Mesenchymal stem cell (in vitro differentiated cells and primary cell): Measurements from ENCODE around the gene NR2C1.

Experiments used
- DNase-seq: peaks from one replicate; pipeline ENCODE4 v3.0.0-alpha.2; 2013
- H2AFZ ChIP-seq: one replicate; pipeline ENCODE4 v1.6.1; 2013; ENCODE audit warnings: low read depth, mild to moderate bottlenecking, control low read depth, inconsistent platforms, low read length, moderate library complexity
- H2AK5ac ChIP-seq: 2 replicates; pipeline ENCODE4 v1.6.1; 2013; ENCODE audit warnings: low read length, moderate library complexity, mild to moderate bottlenecking, inconsistent platforms; ENCODE audit not compliant: severe bottlenecking
- H2BK120ac ChIP-seq: one replicate; pipeline ENCODE4 v1.6.1; 2013; ENCODE audit warnings: low read depth, mild to moderate bottlenecking, inconsistent platforms, low read length, moderate library complexity
- H2BK12ac ChIP-seq, 2 experiments: one replicate each; pipeline ENCODE4 v1.6.1; 2013; ENCODE audit warnings: inconsistent platforms in 2 of 2, low read length in 2 of 2, mild to moderate bottlenecking in 2 of 2, moderate library complexity in 2 of 2, control low read depth in 1 of 2
- H2BK15ac ChIP-seq: one replicate; pipeline ENCODE4 v1.6.1; 2013; ENCODE audit warnings: mild to moderate bottlenecking, low read depth, inconsistent platforms; ENCODE audit not compliant: poor library complexity, severe bottlenecking
- H2BK5ac ChIP-seq: 2 replicates; pipeline ENCODE4 v1.6.1; 2013; ENCODE audit warnings: low read depth, mild to moderate bottlenecking, low read length, control low read depth, inconsistent platforms; ENCODE audit not compliant: poor library complexity, severe bottlenecking
- H3K14ac ChIP-seq, 2 experiments: one replicate each; pipeline ENCODE4 v1.6.1; 2013; ENCODE audit warnings: inconsistent platforms in 2 of 2, low read length in 2 of 2, control low read depth in 1 of 2, mild to moderate bottlenecking in 1 of 2, moderate library complexity in 1 of 2
- H3K18ac ChIP-seq, 2 experiments: one replicate each; pipeline ENCODE4 v1.6.1; 2013; ENCODE audit warnings: inconsistent platforms in 2 of 2, low read length in 2 of 2, control low read depth in 1 of 2, low read depth in 1 of 2, mild to moderate bottlenecking in 1 of 2
- H3K23ac ChIP-seq, 2 experiments: one replicate each; pipeline ENCODE4 v1.6.1; 2013; ENCODE audit warnings: inconsistent platforms in 2 of 2, low read length in 2 of 2, mild to moderate bottlenecking in 2 of 2, moderate library complexity in 2 of 2, control low read depth in 1 of 2
- H3K27ac ChIP-seq: 2 replicates; pipeline ENCODE4 v1.5.1; 2013; ENCODE audit warnings: mild to moderate bottlenecking, moderate library complexity, low read length, control low read depth, inconsistent platforms; ENCODE audit not compliant: poor library complexity, severe bottlenecking
- H3K27me3 ChIP-seq, 2 experiments: 2 replicates each; pipeline versions ENCODE4 v1.6.1 to v1.7.0; 2013; ENCODE audit warnings: low read length in 2 of 2, mild to moderate bottlenecking in 2 of 2, moderate library complexity in 2 of 2, control low read depth in 1 of 2, inconsistent platforms in 1 of 2; ENCODE audit not compliant: control insufficient read depth in 1 of 2, insufficient read depth in 1 of 2
- H3K36me3 ChIP-seq, 2 experiments: 2 replicates each; pipeline versions ENCODE4 v1.6.1 to v1.7.0; 2013; ENCODE audit warnings: low read length in 2 of 2, control low read depth in 1 of 2, inconsistent platforms in 1 of 2, low read depth in 1 of 2, mild to moderate bottlenecking in 1 of 2; ENCODE audit not compliant: insufficient read depth in 2 of 2, control insufficient read depth in 1 of 2
- H3K4ac ChIP-seq, 2 experiments: one replicate each; pipeline ENCODE4 v1.6.1; 2013; ENCODE audit warnings: inconsistent platforms in 2 of 2, low read length in 2 of 2, mild to moderate bottlenecking in 2 of 2, moderate library complexity in 2 of 2, control low read depth in 1 of 2, low read depth in 1 of 2
- H3K4me1 ChIP-seq: 2 replicates; pipeline ENCODE4 v1.6.1; 2013; ENCODE audit warnings: low read depth, low read length, control low read depth; ENCODE audit not compliant: control insufficient read depth, insufficient read depth
- H3K4me2 ChIP-seq: 2 replicates; pipeline ENCODE4 v1.6.1; 2013; ENCODE audit warnings: low read length, mild to moderate bottlenecking, inconsistent platforms; ENCODE audit not compliant: poor library complexity, severe bottlenecking
- H3K4me3 ChIP-seq, 2 experiments: 2 replicates each; pipeline versions ENCODE4 v1.5.1 to v1.7.0; 2013; ENCODE audit warnings: low read length in 2 of 2, mild to moderate bottlenecking in 2 of 2, control low read depth in 1 of 2, low read depth in 1 of 2; ENCODE audit not compliant: insufficient read depth in 1 of 2
- H3K79me1 ChIP-seq: replicated peaks from 2 replicates; pipeline ENCODE4 v1.6.1; 2013; ENCODE audit warnings: mild to moderate bottlenecking, control low read depth, low read length, inconsistent platforms; ENCODE audit not compliant: poor library complexity, severe bottlenecking
- H3K9ac ChIP-seq: 2 replicates; pipeline ENCODE4 v1.7.0; 2013; ENCODE audit warnings: mild to moderate bottlenecking, low read length, moderate library complexity
- H3K9me3 ChIP-seq: 2 replicates; pipeline ENCODE4 v1.7.0; 2013; ENCODE audit warnings: mild to moderate bottlenecking, low read length; ENCODE audit not compliant: control insufficient read depth
- H4K8ac ChIP-seq: one replicate; pipeline ENCODE4 v1.6.1; 2013; ENCODE audit warnings: inconsistent platforms, mild to moderate bottlenecking, low read length, moderate library complexity
- H4K91ac ChIP-seq: one replicate; pipeline ENCODE4 v1.6.1; 2013; ENCODE audit warnings: mild to moderate bottlenecking, low read length, inconsistent platforms
- WGBS: methylation state at CpG from one replicate; pipeline ENCODE4 v1.1.7; 2013; ENCODE audit warnings: mixed read lengths; 5-methylcytosine and 5-hydroxymethylcytosine counted together

The NR2C1 gene

GRCh38 chr12:95054206-95054605 lies 19.2 kb downstream of the NR2C1 start:
- H2BK15ac ChIP-seq, result no peak overlapping the region
- peaks cover 1% of the 10 kb centered on the region for H3K79me1 ChIP-seq
- no peak overlapping the region for H3K23ac ChIP-seq
- H2AFZ ChIP-seq, result no peak overlapping the region
- no peak overlapping the region for H2BK120ac ChIP-seq
- H3K14ac ChIP-seq, result no peak overlapping the region
- H3K27me3 ChIP-seq, result no peaks in the 10 kb centered on the region
- no peak overlapping the region for H2BK5ac ChIP-seq
- no peak overlapping the region for H4K91ac ChIP-seq
- no peak overlapping the region for H3K18ac ChIP-seq
- DNase-seq, result no peak
- no peaks in the 10 kb centered on the region for H3K4me1 ChIP-seq
- no peaks in the 10 kb centered on the region for H3K9me3 ChIP-seq
- peaks cover 27 to 71% of the 10 kb centered on the region in 2 experiments for H3K36me3 ChIP-seq
- H3K4me2 ChIP-seq, result no peak overlapping the region
- no peak overlapping the region for H3K4ac ChIP-seq
- H3K4me3 ChIP-seq, result no peak overlapping the region
- no peak overlapping the region for H4K8ac ChIP-seq
- H2AK5ac ChIP-seq, result no peak overlapping the region
- H3K27ac ChIP-seq, result no peak overlapping the region
- WGBS, result 93% methylated on average over 2 of the region's 2 CpGs
- H3K9ac ChIP-seq, result no peak overlapping the region
- no peak overlapping the region for H2BK12ac ChIP-seq

GRCh38 chr12:95051241-95051640 lies 22.2 kb downstream of the NR2C1 start:
- no peak for DNase-seq
- no peak overlapping the region for H2BK5ac ChIP-seq
- peaks cover 28 to 78% of the 10 kb centered on the region in 2 experiments for H3K36me3 ChIP-seq
- H2AK5ac ChIP-seq, result no peak overlapping the region
- WGBS, result 95% methylated on average over 3 of the region's 4 CpGs
- no peak overlapping the region for H3K27ac ChIP-seq
- no peak overlapping the region for H2AFZ ChIP-seq
- no peak overlapping the region for H3K4me2 ChIP-seq
- no peak overlapping the region for H3K14ac ChIP-seq
- H3K9ac ChIP-seq, result no peak overlapping the region
- no peak overlapping the region for H2BK120ac ChIP-seq
- H3K4ac ChIP-seq, result no peak overlapping the region
- no peak overlapping the region for H3K18ac ChIP-seq
- no peak overlapping the region for H2BK12ac ChIP-seq
- no peak overlapping the region for H2BK15ac ChIP-seq
- no peak overlapping the region for H4K8ac ChIP-seq
- H3K23ac ChIP-seq, result no peak overlapping the region
- H4K91ac ChIP-seq, result no peak overlapping the region
- peaks cover 3% of the 10 kb centered on the region for H3K79me1 ChIP-seq
- no peaks in the 10 kb centered on the region for H3K4me1 ChIP-seq
- H3K4me3 ChIP-seq, result no peak overlapping the region
- H3K9me3 ChIP-seq, result no peaks in the 10 kb centered on the region
- H3K27me3 ChIP-seq, result no peaks in the 10 kb centered on the region

DNA sequence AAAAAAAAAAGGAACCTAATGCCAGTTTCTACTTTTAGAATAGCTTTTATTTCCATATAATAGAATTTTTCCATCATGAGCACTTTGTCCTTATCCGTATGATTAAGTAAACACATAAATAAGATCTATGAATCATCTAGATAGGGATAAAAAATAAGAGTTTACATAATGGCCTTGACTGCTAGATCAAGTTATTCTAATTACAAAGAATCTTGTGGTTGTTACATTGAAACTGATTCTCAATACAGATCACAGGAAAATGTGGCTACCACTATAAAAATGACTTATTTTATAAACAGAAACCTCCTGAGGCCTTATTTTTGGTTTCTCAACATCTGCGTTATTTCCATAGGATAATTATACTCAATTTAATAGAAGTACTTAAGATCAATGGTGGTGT lies 35.5 kb downstream of the NR2C1 start:
- Histone ChIP-seq H2BK15ac (no peak overlapping the region), H3K23ac (no peak overlapping the region), H3K9me3 (no peaks in the 10 kb centered on the region), H3K4me1 (no peaks in the 10 kb centered on the region), H3K27me3 (no peaks in the 10 kb centered on the region), H4K8ac (no peak overlapping the region), H3K36me3 (peaks cover 7 to 71% of the 10 kb centered on the region in 2 experiments), H2BK120ac (no peak overlapping the region), H2BK12ac (no peak overlapping the region), H2BK5ac (no peak overlapping the region), H3K4ac (no peak overlapping the region), H3K27ac (no peak overlapping the region), H4K91ac (no peak overlapping the region), H3K4me2 (no peak overlapping the region), H2AFZ (no peak overlapping the region), H2AK5ac (no peak overlapping the region), H3K9ac (no peak overlapping the region), H3K4me3 (no peak overlapping the region), H3K79me1 (peaks cover 10% of the 10 kb centered on the region), H3K14ac (no peak overlapping the region), H3K18ac (no peak overlapping the region)
- DNase-seq, result no peak
- WGBS, result no CpG with 5 or more reads among the region's 2 CpGs

GRCh38 chr12:95034750-95035149 lies 38.7 kb downstream of the NR2C1 start:
- no CpG with 5 or more reads among the region's 1 CpG for WGBS

More at GRCh38 chr12:95034750-95035149, 38.7 kb downstream of the NR2C1 start:
- Histone ChIP-seq H2BK12ac (no peak overlapping the region), H3K27ac (no peak overlapping the region), H3K4me2 (no peak overlapping the region), H3K9me3 (no peaks in the 10 kb centered on the region), H3K27me3 (no peaks in the 10 kb centered on the region), H3K14ac (no peak overlapping the region), H4K91ac (no peak overlapping the region), H2AFZ (no peak overlapping the region), H2BK15ac (no peak overlapping the region), H3K4me3 (no peak overlapping the region), H3K36me3 (peaks cover 11 to 80% of the 10 kb centered on the region in 2 experiments), H2AK5ac (no peak overlapping the region), H2BK5ac (no peak overlapping the region), H2BK120ac (no peak overlapping the region), H3K79me1 (peaks cover 7% of the 10 kb centered on the region), H3K18ac (no peak overlapping the region), H3K23ac (no peak overlapping the region), H4K8ac (no peak overlapping the region), H3K4me1 (no peaks in the 10 kb centered on the region), H3K4ac (no peak overlapping the region), H3K9ac (no peak overlapping the region)
- DNase-seq, result no peak
